ENCODE data around the gene NCOA3.

Gene NCOA3

DNA sequence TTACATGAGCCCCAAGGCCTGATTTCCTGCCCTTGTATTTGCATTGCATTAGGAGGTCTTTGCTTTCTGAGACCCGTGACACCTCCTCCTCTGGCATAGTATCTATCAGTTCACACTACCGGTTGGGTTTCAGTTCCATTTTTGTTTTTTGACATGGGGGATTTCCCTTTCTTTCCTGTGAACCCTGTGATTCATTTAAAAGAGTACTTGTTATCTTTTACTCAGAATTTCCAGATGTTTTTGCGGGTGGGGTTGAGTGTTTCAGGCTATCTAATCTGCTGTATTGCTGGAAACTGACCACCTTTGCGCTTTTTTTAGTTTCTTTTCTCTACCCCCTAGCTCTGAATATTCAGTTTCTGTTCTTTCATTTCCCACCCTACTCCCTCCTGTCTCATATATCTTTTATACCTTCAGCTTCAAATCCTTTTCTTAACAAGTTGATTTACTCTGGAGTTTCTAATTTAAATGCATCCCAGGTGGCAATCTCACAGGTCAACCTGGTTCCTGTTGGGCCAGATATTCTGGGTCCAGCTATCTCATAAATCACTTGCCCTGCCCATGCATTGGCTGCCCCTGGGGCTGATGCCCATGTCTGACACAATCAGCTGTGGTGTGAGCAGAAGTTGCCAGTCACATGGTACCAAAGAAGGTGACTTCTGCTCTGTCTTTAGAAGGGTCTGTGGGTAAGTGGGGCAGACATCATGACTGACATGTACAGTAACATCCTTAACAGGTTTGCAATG is 14.3 kb upstream of the NCOA3 start:
- no peaks in the 10 kb centered on the region for H3K9me2 ChIP-seq (replicated peaks; ENCODE audit: control insufficient read depth, low read length)
- peaks cover 5% of the 10 kb centered on the region for H3K79me2 ChIP-seq (ENCODE audit: control insufficient read depth, low read length)
- TF ChIP-seq, protein P1, sequence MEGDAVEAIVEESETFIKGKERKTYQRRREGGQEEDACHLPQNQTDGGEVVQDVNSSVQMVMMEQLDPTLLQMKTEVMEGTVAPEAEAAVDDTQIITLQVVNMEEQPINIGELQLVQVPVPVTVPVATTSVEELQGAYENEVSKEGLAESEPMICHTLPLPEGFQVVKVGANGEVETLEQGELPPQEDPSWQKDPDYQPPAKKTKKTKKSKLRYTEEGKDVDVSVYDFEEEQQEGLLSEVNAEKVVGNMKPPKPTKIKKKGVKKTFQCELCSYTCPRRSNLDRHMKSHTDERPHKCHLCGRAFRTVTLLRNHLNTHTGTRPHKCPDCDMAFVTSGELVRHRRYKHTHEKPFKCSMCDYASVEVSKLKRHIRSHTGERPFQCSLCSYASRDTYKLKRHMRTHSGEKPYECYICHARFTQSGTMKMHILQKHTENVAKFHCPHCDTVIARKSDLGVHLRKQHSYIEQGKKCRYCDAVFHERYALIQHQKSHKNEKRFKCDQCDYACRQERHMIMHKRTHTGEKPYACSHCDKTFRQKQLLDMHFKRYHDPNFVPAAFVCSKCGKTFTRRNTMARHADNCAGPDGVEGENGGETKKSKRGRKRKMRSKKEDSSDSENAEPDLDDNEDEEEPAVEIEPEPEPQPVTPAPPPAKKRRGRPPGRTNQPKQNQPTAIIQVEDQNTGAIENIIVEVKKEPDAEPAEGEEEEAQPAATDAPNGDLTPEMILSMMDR (IDR thresholded peaks at IDR 0.05; ENCODE audit: low read depth, low read length, poor library complexity, severe bottlenecking), result no peak
- TF ChIP-seq EZH2phosphoT487 (IDR thresholded peaks at IDR 0.05; ENCODE audit: borderline replicate concordance, low read length), result no peak
- peak overlapping the region; percentile 97 for H3K27ac ChIP-seq (ENCODE audit: low read depth, low read length)
- peak overlapping the region; percentile 83 for H3K4me2 ChIP-seq (ENCODE audit: low read length)
- 0 out of 2 replicates have a peak, but pooled peaks cover 2% of the 10 kb centered on the region for H3K36me3 ChIP-seq (ENCODE audit: control insufficient read depth, low read length)
- H3K27me3 ChIP-seq (ENCODE audit: control insufficient read depth, low read length), result no peaks in the 10 kb centered on the region
- peaks cover 38% of the 10 kb centered on the region for H3F3A ChIP-seq (ENCODE audit: control insufficient read depth, insufficient read depth)
- peak overlapping the region; percentile 67 for H3K4me3 ChIP-seq (ENCODE audit: low read length)
- H4K20me1 ChIP-seq (ENCODE audit: control insufficient read depth, insufficient read depth, low read depth, low read length), result no peaks in the 10 kb centered on the region
- H3K4me1 ChIP-seq (ENCODE audit: control insufficient read depth, low read length), result peaks cover 96% of the 10 kb centered on the region
- no peaks in the 10 kb centered on the region for H3K9me3 ChIP-seq (ENCODE audit: control insufficient read depth, insufficient read depth, low read length)

DNA sequence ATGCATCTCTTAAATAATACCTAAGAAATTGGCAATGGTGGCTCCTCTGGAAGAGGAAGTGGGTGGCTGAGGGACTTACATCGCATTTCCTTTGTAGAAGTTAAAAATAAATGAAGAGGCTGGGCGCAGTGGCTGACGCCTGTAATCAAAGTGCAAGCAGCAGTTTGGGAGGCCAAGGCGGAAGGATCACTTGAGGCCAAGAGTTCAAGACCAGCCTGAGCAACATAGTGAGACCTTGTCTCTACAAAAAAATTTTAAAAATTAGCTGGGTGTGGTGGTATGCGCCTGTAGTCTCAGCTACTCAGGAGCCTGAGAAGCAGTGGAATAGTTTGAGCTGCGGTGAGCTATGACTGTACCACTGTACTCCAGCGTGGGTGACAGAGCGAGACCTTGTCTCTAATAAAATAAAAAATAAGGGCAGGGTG is 12.2 kb upstream of the NCOA3 start:
- Histone ChIP-seq H3K27me3 (ENCODE audit: control insufficient read depth, low read length) (no peaks in the 10 kb centered on the region), H3K36me3 (ENCODE audit: control insufficient read depth, low read length) (0 out of 2 replicates have a peak, but pooled peaks cover 2% of the 10 kb centered on the region), H4K20me1 (ENCODE audit: control insufficient read depth, insufficient read depth, low read depth, low read length) (no peaks in the 10 kb centered on the region), H3K27ac (ENCODE audit: low read depth, low read length) (peak overlapping the region; percentile 97), H3K4me2 (ENCODE audit: low read length) (peak overlapping the region; percentile 32), H3K9me2 (replicated peaks; ENCODE audit: control insufficient read depth, low read length) (no peaks in the 10 kb centered on the region), H3F3A (ENCODE audit: control insufficient read depth, insufficient read depth) (peaks cover 41% of the 10 kb centered on the region), H3K4me1 (ENCODE audit: control insufficient read depth, low read length) (peaks cover 98% of the 10 kb centered on the region), H3K4me3 (ENCODE audit: low read length) (peak overlapping the region; percentile 17; the same call in 1 of the 2 replicates), H3K9me3 (ENCODE audit: control insufficient read depth, insufficient read depth, low read length) (no peaks in the 10 kb centered on the region), H3K79me2 (ENCODE audit: control insufficient read depth, low read length) (peaks cover 16% of the 10 kb centered on the region)
- TF ChIP-seq EZH2phosphoT487 (IDR thresholded peaks at IDR 0.05; ENCODE audit: borderline replicate concordance, low read length), result no peak
- TF ChIP-seq, protein P1 (IDR thresholded peaks at IDR 0.05; ENCODE audit: low read depth, low read length, poor library complexity, severe bottlenecking), result no peak

DNA sequence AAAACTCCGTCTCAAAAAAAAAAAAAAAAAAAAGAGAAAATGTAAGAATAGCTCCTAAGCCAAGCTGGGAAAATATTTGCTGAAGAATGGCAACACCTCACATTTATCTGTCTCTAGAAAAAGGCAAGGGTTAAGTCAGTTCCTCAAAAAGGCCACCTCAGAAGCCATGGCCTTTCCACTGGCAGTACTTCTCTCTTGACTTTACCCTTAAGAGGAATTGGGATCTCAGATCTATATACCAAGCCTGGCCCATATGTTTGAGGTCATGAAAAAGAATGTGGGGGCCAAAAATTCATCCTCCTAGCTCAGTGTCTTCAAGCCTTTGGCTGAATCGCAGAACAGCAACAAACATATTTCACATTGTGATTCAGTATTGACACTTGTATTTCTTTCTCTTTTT is 10.9 kb upstream of the NCOA3 start:
- Histone ChIP-seq H3K79me2 (ENCODE audit: control insufficient read depth, low read length) (peaks cover 14% of the 10 kb centered on the region), H3K9me3 (ENCODE audit: control insufficient read depth, insufficient read depth, low read length) (no peaks in the 10 kb centered on the region)

More for the DNA sequence above, 10.9 kb upstream of the NCOA3 start:
- H3K9me2 ChIP-seq (replicated peaks; ENCODE audit: control insufficient read depth, low read length), result no peaks in the 10 kb centered on the region
- H3K36me3 ChIP-seq (ENCODE audit: control insufficient read depth, low read length), result 0 out of 2 replicates have a peak, but pooled peaks cover 2% of the 10 kb centered on the region
- 0 out of 2 replicates have a peak overlapping the region, but pooled peaks have one; percentile 1 for H3K4me3 ChIP-seq (ENCODE audit: low read length)
- no peaks in the 10 kb centered on the region for H4K20me1 ChIP-seq (ENCODE audit: control insufficient read depth, insufficient read depth, low read depth, low read length)
- peaks cover 44% of the 10 kb centered on the region for H3F3A ChIP-seq (ENCODE audit: control insufficient read depth, insufficient read depth)
- no peak for TF ChIP-seq EZH2phosphoT487 (IDR thresholded peaks at IDR 0.05; ENCODE audit: borderline replicate concordance, low read length)
- TF ChIP-seq, protein P1 (IDR thresholded peaks at IDR 0.05; ENCODE audit: low read depth, low read length, poor library complexity, severe bottlenecking), result no peak
- H3K4me1 ChIP-seq (ENCODE audit: control insufficient read depth, low read length), result peaks cover 92% of the 10 kb centered on the region
- H3K27me3 ChIP-seq (ENCODE audit: control insufficient read depth, low read length), result no peaks in the 10 kb centered on the region
- H3K27ac ChIP-seq (ENCODE audit: low read depth, low read length), result peak overlapping the region; percentile 97
- H3K4me2 ChIP-seq (ENCODE audit: low read length), result peak overlapping the region; percentile 37
